GM12891 (cell line): ENCODE results near the gene NFKBIA.

ENCODE experiments used
- POLR2A ChIP-seq: IDR thresholded peaks from 2 replicates; pipeline ENCODE4 v1.6.1; 2011; ENCODE audit warnings: low read depth, low read length, control low read depth
- POLR2AphosphoS5 ChIP-seq: IDR thresholded peaks from 2 replicates; pipeline ENCODE4 v1.6.1; 2011; ENCODE audit warnings: low read depth, low read length, control low read depth

- TF ChIP-seq POLR2A = no peak
- no peak for TF ChIP-seq POLR2AphosphoS5
Measured at GRCh38 chr14:35438910-35439713, 34.6 kb upstream of the NFKBIA start.
